SK-N-SH (cell line): Measurements from ENCODE around the gene CELF2. TPM values are rescaled to one million over a fixed set of nuclear protein-coding genes. Genes with fewer than 3 reads are reported as not detected.

Experiments
- CTCF ChIA-PET: fragments of 300-600, 350-600 bp; formaldehyde crosslinking; extraction: SDS; loops from one replicate; lab custom pipeline; 2021; lab: Yijun Ruan, JAX
- POLR2A ChIA-PET: fragments of 350-600 bp; sonication (Branson Sonifier 250); formaldehyde crosslinking; extraction: SDS; loops from one replicate; lab custom pipeline; 2020; ENCODE audit warnings: antibody characterized with exemption, inconsistent platforms; lab: Yijun Ruan, JAX
- DNase-seq: peaks from one replicate; pipeline ENCODE4 v3.0.0; 2012
- H2AFZ ChIP-seq: fragments of 200-600 bp; sonication (generic); 2 replicates; pipeline ENCODE4 v1.8.1; 2016; ENCODE audit warnings: antibody characterized with exemption, mild to moderate bottlenecking, low read depth
- H3F3A ChIP-seq: fragments of 200-600 bp; sonication (generic); replicated peaks from 2 replicates; pipeline ENCODE3; 2016; ENCODE audit warnings: antibody characterized with exemption, mild to moderate bottlenecking; ENCODE audit not compliant: insufficient read depth
- H3K27ac ChIP-seq, 2 experiments: fragments of 200-500 bp in 1 of 2; fragments of 200-600 bp in 1 of 2; sonication (Bioruptor generic) in 1 of 2; sonication (generic), shearing (Covaris generic) in 1 of 2; 2 replicates each; pipeline versions ENCODE4 v1.5.1 to v1.6.1; 2014 to 2016; ENCODE audit warnings: low read depth in 2 of 2, inconsistent platforms in 1 of 2, low read length in 1 of 2, mild to moderate bottlenecking in 1 of 2, mixed read lengths in 1 of 2
- H3K27me3 ChIP-seq: fragments of 200-600 bp; sonication (generic), shearing (Covaris generic); 2 replicates; pipeline ENCODE4 v1.6.1; 2016; ENCODE audit warnings: mixed run types; ENCODE audit not compliant: insufficient read depth
- H3K36me3 ChIP-seq, 2 experiments: fragments of 200-500 bp in 1 of 2; fragments of 200-600 bp in 1 of 2; sonication (Bioruptor generic) in 1 of 2; sonication (generic) in 1 of 2; replicated peaks in 1 of 2; 2 replicates each; pipeline versions ENCODE3 to v1.5.1; 2014 to 2016; ENCODE audit warnings: low read length in 1 of 2, mild to moderate bottlenecking in 1 of 2; ENCODE audit not compliant: insufficient read depth in 2 of 2, control insufficient read depth in 1 of 2
- H3K4me1 ChIP-seq, 2 experiments: fragments of 200-500 bp in 1 of 2; fragments of 200-600 bp in 1 of 2; sonication (Bioruptor generic) in 1 of 2; sonication (generic), shearing (Covaris generic) in 1 of 2; 2 replicates each; pipeline versions ENCODE4 v1.5.1 to v1.6.1; 2014 to 2016; ENCODE audit warnings: low read depth in 1 of 2, low read length in 1 of 2, mixed run types in 1 of 2; ENCODE audit not compliant: insufficient read depth in 2 of 2, control insufficient read depth in 1 of 2
- H3K4me2 ChIP-seq: fragments of 200-600 bp; sonication (generic), shearing (Covaris generic); 2 replicates; pipeline ENCODE4 v1.6.1; 2017; ENCODE audit warnings: mixed run types
- H3K4me3 ChIP-seq, 2 experiments: fragments of 200-500 bp in 1 of 2; fragments of 200-600 bp in 1 of 2; sonication (Bioruptor generic) in 1 of 2; sonication (generic), shearing (Covaris generic) in 1 of 2; 2 replicates each; pipeline versions ENCODE4 v1.5.1 to v1.8.1; 2014 to 2016; ENCODE audit warnings: low read depth in 2 of 2, inconsistent platforms in 1 of 2, low read length in 1 of 2, mild to moderate bottlenecking in 1 of 2, mixed read lengths in 1 of 2, moderate library complexity in 1 of 2
- H3K79me2 ChIP-seq: fragments of 200-600 bp; sonication (generic); 2 replicates; pipeline ENCODE4 v1.8.1; 2017; ENCODE audit warnings: mild to moderate bottlenecking; ENCODE audit not compliant: insufficient read depth
- H3K9ac ChIP-seq: fragments of 200-600 bp; sonication (generic); 2 replicates; pipeline ENCODE4 v1.6.1; 2017; ENCODE audit warnings: mixed run types
- H3K9me2 ChIP-seq: fragments of 200-600 bp; sonication (generic); 2 replicates; pipeline ENCODE4 v1.6.1; 2017; ENCODE audit warnings: mixed run types
- H3K9me3 ChIP-seq: fragments of 200-600 bp; sonication (generic); 2 replicates; pipeline ENCODE4 v1.6.1; 2017; ENCODE audit warnings: mixed run types, mild to moderate bottlenecking, moderate library complexity
- H4K20me1 ChIP-seq: fragments of 200-600 bp; sonication (generic); 2 replicates; pipeline ENCODE4 v1.6.1; 2017; ENCODE audit warnings: mild to moderate bottlenecking, mixed run types; ENCODE audit not compliant: insufficient read depth
- EP300 ChIP-seq, 2 experiments: IDR thresholded peaks; 2 replicates each; pipeline versions ENCODE4 v1.4.0 to v1.6.1; 2012; ENCODE audit warnings: borderline replicate concordance in 1 of 2, low read depth in 1 of 2, low read length in 1 of 2
- FOSL2 ChIP-seq: IDR thresholded peaks from 2 replicates; pipeline ENCODE4 v1.4.0; 2012; ENCODE audit warnings: low read depth, mild to moderate bottlenecking, moderate library complexity, borderline replicate concordance
- FOXJ3 ChIP-seq: sonication (generic); formaldehyde crosslinking; IDR thresholded peaks from 2 replicates; pipeline ENCODE4 v1.5.1; 2020; ENCODE audit warnings: mild to moderate bottlenecking, missing genetic modification reagents
- GABPA ChIP-seq: IDR thresholded peaks from 2 replicates; pipeline ENCODE4 v1.4.0; 2012; ENCODE audit warnings: low read depth, mild to moderate bottlenecking
- MEF2A ChIP-seq: IDR thresholded peaks from 2 replicates; pipeline ENCODE4 v1.4.0; 2012; ENCODE audit warnings: low read depth, borderline replicate concordance
- MXI1 ChIP-seq: IDR thresholded peaks from 2 replicates; pipeline ENCODE4 v1.6.1; 2012; ENCODE audit warnings: mild to moderate bottlenecking, low read depth, low read length, improper control_type of control experiment
- NFIC ChIP-seq: IDR thresholded peaks from 2 replicates; pipeline ENCODE4 v1.4.0; 2012; ENCODE audit warnings: borderline replicate concordance
- NRF1 ChIP-seq: IDR thresholded peaks from 2 replicates; pipeline ENCODE4 v1.6.1; 2012; ENCODE audit warnings: low read depth, mild to moderate bottlenecking, low read length
- RXRA ChIP-seq: IDR thresholded peaks from 2 replicates; pipeline ENCODE4 v1.4.0; 2012; ENCODE audit warnings: low read depth, mild to moderate bottlenecking, borderline replicate concordance
- SIN3A ChIP-seq: IDR thresholded peaks from 2 replicates; pipeline ENCODE4 v1.6.1; 2012; ENCODE audit warnings: low read depth, mild to moderate bottlenecking, low read length, moderate library complexity, borderline replicate concordance
- SMC3 ChIP-seq: IDR thresholded peaks from 2 replicates; pipeline ENCODE4 v1.6.1; 2012; ENCODE audit warnings: low read depth, low read length, improper control_type of control experiment
- TAF1 ChIP-seq: IDR thresholded peaks from 2 replicates; pipeline ENCODE4 v1.6.1; 2012; ENCODE audit warnings: low read depth, mild to moderate bottlenecking, low read length, moderate library complexity, borderline replicate concordance
- TCF12 ChIP-seq: IDR thresholded peaks from 2 replicates; pipeline ENCODE4 v1.4.0; 2012
- TEAD4 ChIP-seq: IDR thresholded peaks from 2 replicates; pipeline ENCODE4 v1.4.0; 2012; ENCODE audit warnings: mild to moderate bottlenecking, borderline replicate concordance; ENCODE audit not compliant: insufficient read depth
- YY1 ChIP-seq: IDR thresholded peaks from 2 replicates; pipeline ENCODE4 v1.4.0; 2012; ENCODE audit warnings: low read depth, mild to moderate bottlenecking
- WGBS: methylation state at CpG from one replicate; pipeline ENCODE4 v1.1.6; 2017; ENCODE audit warnings: low lambda C conversion rate; 5-methylcytosine and 5-hydroxymethylcytosine counted together
- polyA plus RNA-seq, 3 experiments: library from polyadenylated mRNA; depleted of rRNA; stranded (reverse); fragments of >200 nt; gene quantifications; 2 replicates each; pipeline ENCODE4 v1.2.3, GENCODE V29; 2012
- TF ChIP-seq, protein P1 (sequence below): fragments of 200-600 bp; sonication (generic); IDR thresholded peaks from 2 replicates; pipeline ENCODE4 v1.6.1; 2017; ENCODE audit warnings: antibody characterized with exemption, mild to moderate bottlenecking, moderate library complexity
- TF ChIP-seq, protein P2 (sequence below): IDR thresholded peaks from 2 replicates; pipeline ENCODE4 v1.4.0; 2012; ENCODE audit warnings: low read depth, borderline replicate concordance
- TF ChIP-seq, protein P3 (sequence below): IDR thresholded peaks from 2 replicates; pipeline ENCODE4 v1.4.0; 2012; ENCODE audit warnings: low read depth, borderline replicate concordance
- TF ChIP-seq, protein P4 (sequence below): fragments of 150-350 bp; IDR thresholded peaks from 2 replicates; pipeline ENCODE4 v1.6.1; 2017; ENCODE audit warnings: antibody characterized with exemption, low read length, low read depth, borderline replicate concordance

CELF2 gene
- polyA plus RNA-seq, 1 of the 3 experiments (the other 2 are of a cell fraction), result 0.03 TPM

GRCh38 chr10:11145495-11145855 is 127.8 kb downstream of the CELF2 start:
- Histone ChIP-seq H3K4me3 (no peak overlapping the region), H3K9ac (no peak overlapping the region), H4K20me1 (no peaks in the 10 kb centered on the region), H3K27ac (no peak overlapping the region), H3K9me2 (no peaks in the 10 kb centered on the region), H3K36me3 (no peaks in the 10 kb centered on the region), H2AFZ (no peak overlapping the region), H3K79me2 (no peaks in the 10 kb centered on the region), H3K4me1 (peaks cover 0 to 10% of the 10 kb centered on the region in 2 experiments; a peak in 2 of 4 replicates), H3K27me3 (no peaks in the 10 kb centered on the region), H3K4me2 (no peak overlapping the region), H3K9me3 (no peaks in the 10 kb centered on the region), H3F3A (no peaks in the 10 kb centered on the region)
- ChIA-PET POLR2A (no interaction called here), CTCF (interaction anchor here (1.2 kb wide), 1 partner anchor 20 kb away, joined by 5 read pairs; no protein-coding TSS in a partner anchor)
- TF ChIP-seq TEAD4, result no peak
- TF ChIP-seq NRF1, result no peak
- TF ChIP-seq TCF12, result no peak
- no peak for DNase-seq
- 13% methylated on average over 3 of the region's 3 CpGs for WGBS

DNA sequence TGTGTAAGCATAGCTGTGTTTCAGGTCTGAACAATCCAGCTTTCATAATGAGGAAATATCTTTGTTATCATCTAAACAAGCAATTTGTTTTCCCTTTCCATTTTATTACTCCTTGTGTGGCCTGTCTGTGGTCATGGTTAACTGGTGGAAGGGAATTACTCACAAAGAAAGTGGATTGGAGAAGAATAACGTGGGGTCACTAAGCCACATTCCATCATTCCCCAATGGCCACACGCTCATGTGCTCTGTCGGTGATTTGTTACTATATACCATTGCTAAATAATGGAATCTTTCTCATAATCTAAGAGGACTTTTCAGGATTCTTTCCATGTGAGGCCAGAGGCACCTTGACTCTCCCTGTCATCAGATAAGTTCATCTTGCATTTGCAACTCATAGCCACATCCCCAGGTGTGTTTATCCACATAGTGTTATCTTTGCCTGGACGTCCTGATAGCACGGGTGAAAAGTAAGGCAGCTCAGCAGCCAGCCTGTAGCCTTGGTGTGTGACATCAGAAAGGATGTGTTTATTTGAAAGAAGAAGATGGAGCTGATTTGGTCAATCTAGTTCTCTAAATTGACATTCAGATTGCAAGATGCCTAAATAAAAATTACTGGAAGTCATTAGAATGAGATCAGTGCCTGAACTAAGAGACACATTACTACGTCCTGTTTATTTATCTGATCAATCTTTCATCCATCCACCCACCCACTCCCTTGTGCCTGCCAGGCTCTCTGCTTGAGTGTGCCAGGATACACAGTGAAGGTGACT is 128.9 kb downstream of the CELF2 start:
- WGBS, result 8% methylated on average over 6 of the region's 6 CpGs
- Histone ChIP-seq H3K27ac (no peak overlapping the region), H3K9me3 (no peaks in the 10 kb centered on the region), H3K36me3 (no peaks in the 10 kb centered on the region), H3K27me3 (no peaks in the 10 kb centered on the region), H2AFZ (no peak overlapping the region), H3K79me2 (no peaks in the 10 kb centered on the region), H3K4me3 (no peak overlapping the region), H3K4me1 (peaks cover 0 to 10% of the 10 kb centered on the region in 2 experiments; a peak in 2 of 4 replicates), H4K20me1 (no peaks in the 10 kb centered on the region), H3K9ac (no peak overlapping the region), H3K4me2 (no peak overlapping the region), H3K9me2 (no peaks in the 10 kb centered on the region)
- POLR2A ChIA-PET, result no interaction called here
- peak; percentile 37 for DNase-seq
- CTCF ChIA-PET, result interaction anchor here (0.7 to 1.1 kb wide), 2 partner anchors 9 to 18 kb away, joined by 3 read pairs; no protein-coding TSS in a partner anchor
- TF ChIP-seq TAF1, result no peak
- no peak for TF ChIP-seq TCF12
- TF ChIP-seq EP300 (IDR thresholded peaks at IDR 0.05; ENCODE audit: borderline replicate concordance in 1 of 2, low read depth in 1 of 2, low read length in 1 of 2), result no peak
- no peak for TF ChIP-seq FOXJ3 (CRISPR knock-in tag)
- TF ChIP-seq SIN3A, result no peak
- TF ChIP-seq YY1, result no peak
- TF ChIP-seq, protein P1, sequence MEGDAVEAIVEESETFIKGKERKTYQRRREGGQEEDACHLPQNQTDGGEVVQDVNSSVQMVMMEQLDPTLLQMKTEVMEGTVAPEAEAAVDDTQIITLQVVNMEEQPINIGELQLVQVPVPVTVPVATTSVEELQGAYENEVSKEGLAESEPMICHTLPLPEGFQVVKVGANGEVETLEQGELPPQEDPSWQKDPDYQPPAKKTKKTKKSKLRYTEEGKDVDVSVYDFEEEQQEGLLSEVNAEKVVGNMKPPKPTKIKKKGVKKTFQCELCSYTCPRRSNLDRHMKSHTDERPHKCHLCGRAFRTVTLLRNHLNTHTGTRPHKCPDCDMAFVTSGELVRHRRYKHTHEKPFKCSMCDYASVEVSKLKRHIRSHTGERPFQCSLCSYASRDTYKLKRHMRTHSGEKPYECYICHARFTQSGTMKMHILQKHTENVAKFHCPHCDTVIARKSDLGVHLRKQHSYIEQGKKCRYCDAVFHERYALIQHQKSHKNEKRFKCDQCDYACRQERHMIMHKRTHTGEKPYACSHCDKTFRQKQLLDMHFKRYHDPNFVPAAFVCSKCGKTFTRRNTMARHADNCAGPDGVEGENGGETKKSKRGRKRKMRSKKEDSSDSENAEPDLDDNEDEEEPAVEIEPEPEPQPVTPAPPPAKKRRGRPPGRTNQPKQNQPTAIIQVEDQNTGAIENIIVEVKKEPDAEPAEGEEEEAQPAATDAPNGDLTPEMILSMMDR, result no peak
- no peak for TF ChIP-seq MEF2A
- no peak for TF ChIP-seq SMC3
- TF ChIP-seq GABPA, result no peak
- TF ChIP-seq, protein P2, sequence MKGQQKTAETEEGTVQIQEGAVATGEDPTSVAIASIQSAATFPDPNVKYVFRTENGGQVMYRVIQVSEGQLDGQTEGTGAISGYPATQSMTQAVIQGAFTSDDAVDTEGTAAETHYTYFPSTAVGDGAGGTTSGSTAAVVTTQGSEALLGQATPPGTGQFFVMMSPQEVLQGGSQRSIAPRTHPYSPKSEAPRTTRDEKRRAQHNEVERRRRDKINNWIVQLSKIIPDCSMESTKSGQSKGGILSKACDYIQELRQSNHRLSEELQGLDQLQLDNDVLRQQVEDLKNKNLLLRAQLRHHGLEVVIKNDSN, result no peak
- no peak for TF ChIP-seq MXI1
- TF ChIP-seq NFIC, result no peak
- TF ChIP-seq RXRA, result no peak
- TF ChIP-seq, protein P3, sequence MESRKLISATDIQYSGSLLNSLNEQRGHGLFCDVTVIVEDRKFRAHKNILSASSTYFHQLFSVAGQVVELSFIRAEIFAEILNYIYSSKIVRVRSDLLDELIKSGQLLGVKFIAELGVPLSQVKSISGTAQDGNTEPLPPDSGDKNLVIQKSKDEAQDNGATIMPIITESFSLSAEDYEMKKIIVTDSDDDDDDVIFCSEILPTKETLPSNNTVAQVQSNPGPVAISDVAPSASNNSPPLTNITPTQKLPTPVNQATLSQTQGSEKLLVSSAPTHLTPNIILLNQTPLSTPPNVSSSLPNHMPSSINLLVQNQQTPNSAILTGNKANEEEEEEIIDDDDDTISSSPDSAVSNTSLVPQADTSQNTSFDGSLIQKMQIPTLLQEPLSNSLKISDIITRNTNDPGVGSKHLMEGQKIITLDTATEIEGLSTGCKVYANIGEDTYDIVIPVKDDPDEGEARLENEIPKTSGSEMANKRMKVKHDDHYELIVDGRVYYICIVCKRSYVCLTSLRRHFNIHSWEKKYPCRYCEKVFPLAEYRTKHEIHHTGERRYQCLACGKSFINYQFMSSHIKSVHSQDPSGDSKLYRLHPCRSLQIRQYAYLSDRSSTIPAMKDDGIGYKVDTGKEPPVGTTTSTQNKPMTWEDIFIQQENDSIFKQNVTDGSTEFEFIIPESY, result no peak
- TF ChIP-seq, protein P4, sequence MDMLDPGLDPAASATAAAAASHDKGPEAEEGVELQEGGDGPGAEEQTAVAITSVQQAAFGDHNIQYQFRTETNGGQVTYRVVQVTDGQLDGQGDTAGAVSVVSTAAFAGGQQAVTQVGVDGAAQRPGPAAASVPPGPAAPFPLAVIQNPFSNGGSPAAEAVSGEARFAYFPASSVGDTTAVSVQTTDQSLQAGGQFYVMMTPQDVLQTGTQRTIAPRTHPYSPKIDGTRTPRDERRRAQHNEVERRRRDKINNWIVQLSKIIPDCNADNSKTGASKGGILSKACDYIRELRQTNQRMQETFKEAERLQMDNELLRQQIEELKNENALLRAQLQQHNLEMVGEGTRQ, result no peak
- no peak for TF ChIP-seq FOSL2
- TF ChIP-seq, all 33 proteins: peak for 0
- no peaks in the 10 kb centered on the region for H3F3A ChIP-seq
